CD4-positive, alpha-beta T cell treated with Interferon gamma for 1 hour (primary cell): Measurements from ENCODE around the gene SLC13A5.
"Not testable (repeated sequence)": the region's sequence is repeated elsewhere in the genome, so short reads cannot be mapped to it uniquely, and the experiment has no call there.

Experiments used
- DNase-seq: peaks from one replicate; pipeline ENCODE4 v3.0.0-alpha.2; 2020

Gene SLC13A5

GRCh38 chr17:6713130-6713917, at the start of gene SLC13A5:
SLC13A5 (minus strand) TSS chr17:6713369; CDS start chr17:6713333, 36 bp downstream.
- no peak for DNase-seq

GRCh38 chr17:6761779-6762178, 48.6 kb upstream of the SLC13A5 start:
- no peak for DNase-seq

GRCh38 chr17:6757747-6758146, 44.6 kb upstream of the SLC13A5 start:
- DNase-seq: no peak

GRCh38 chr17:6756425-6757031, 43.4 kb upstream of the SLC13A5 start:
- DNase-seq: no peak

GRCh38 chr17:6755731-6756184, 42.6 kb upstream of the SLC13A5 start, which contains the start of gene XAF1:
XAF1 (plus strand) TSS chr17:6756046; CDS start chr17:6756079, 33 bp downstream.
- DNase-seq: peak; percentile 54

- no peak for DNase-seq
Measured at GRCh38 chr17:6755281-6755680, 42.1 kb upstream of the SLC13A5 start.

GRCh38 chr17:6753546-6753945, 40.4 kb upstream of the SLC13A5 start:
- DNase-seq: no peak

- DNase-seq: peak; percentile 43
Measured at GRCh38 chr17:6753006-6753445, 39.9 kb upstream of the SLC13A5 start.

- no peak for DNase-seq
Measured at GRCh38 chr17:6752068-6752909, 39.1 kb upstream of the SLC13A5 start.

GRCh38 chr17:6749519-6749918, 36.4 kb upstream of the SLC13A5 start:
- DNase-seq: no peak

GRCh38 chr17:6748617-6749016, 35.4 kb upstream of the SLC13A5 start:
- DNase-seq: no peak

GRCh38 chr17:6746665-6747064, 33.5 kb upstream of the SLC13A5 start:
- DNase-seq: not testable (repeated sequence)

- no peak for DNase-seq
Measured at GRCh38 chr17:6729531-6729930, 16.4 kb upstream of the SLC13A5 start.

- DNase-seq: no peak
Measured at GRCh38 chr17:6724009-6724408, 10.8 kb upstream of the SLC13A5 start.

GRCh38 chr17:6721744-6722143, 8.6 kb upstream of the SLC13A5 start:
- no peak for DNase-seq

GRCh38 chr17:6716736-6717135, 3.6 kb upstream of the SLC13A5 start:
- DNase-seq: no peak

- DNase-seq: no peak
Measured at GRCh38 chr17:6714315-6714874, 1.2 kb upstream of the SLC13A5 start.

GRCh38 chr17:6713918-6714271, 726 bp upstream of the SLC13A5 start:
- no peak for DNase-seq

- no peak for DNase-seq
Measured at GRCh38 chr17:6712854-6713129, 377 bp downstream of the SLC13A5 start.

- no peak for DNase-seq
Measured at GRCh38 chr17:6712058-6712853, 913 bp downstream of the SLC13A5 start.

- no peak for DNase-seq
Measured at GRCh38 chr17:6711681-6712057, 1.5 kb downstream of the SLC13A5 start.

GRCh38 chr17:6711081-6711674, 2.0 kb downstream of the SLC13A5 start:
- no peak for DNase-seq
